ENCODE data around the gene R3HDM2.

- TF ChIP-seq CTCF (conservative IDR thresholded peaks at IDR 0.05; ENCODE audit: low read depth, low read length) = no peak
- no peak for TF ChIP-seq EZH2 (IDR thresholded peaks at IDR 0.05; ENCODE audit: borderline replicate concordance, low read depth, low read length, poor library complexity, severe bottlenecking)
Measured at GRCh38 chr12:57467915-57468314, 37.1 kb upstream of the R3HDM2 start.

Data from A673 (cell line).